H1 (cell line): Measurements from ENCODE around the gene ADGRL3. TPM values are rescaled to one million over a fixed set of nuclear protein-coding genes. Genes with fewer than 3 reads are reported as not detected.
A peak's percentile ranks its signal among the peaks of the same experiment; 100 is the strongest.

Experiments
- TEAD4 ChIP-seq: IDR thresholded peaks from 2 replicates; pipeline ENCODE4 v1.6.1; 2012; ENCODE audit warnings: low read depth, low read length, inconsistent platforms, mixed read lengths
- polyA plus RNA-seq, 7 experiments: library from polyadenylated mRNA; depleted of rRNA in 3 of 7; stranded (reverse) in 5 of 7; unstranded in 2 of 7; fragments of >200 nt in 5 of 7; fragments of 200-250 nt in 2 of 7; gene quantifications; 1 replicate in 5 of 7; 2 replicates in 1 of 7; 4 replicates in 1 of 7; pipeline versions ENCODE4 v1.2.1 to v1.2.3, GENCODE V29; 2011 to 2013; ENCODE audit warnings: missing spikeins in 2 of 7, mixed read lengths in 2 of 7
- total RNA-seq: library from RNA; stranded (reverse); fragmentation: NEBNext Ultra II Directional; extraction: Animal tissue kit (Norgen Biotek cat#: 25700); gene quantifications from 2 replicates; pipeline ENCODE4 v1.2.1, GENCODE V29; 2021
- TF ChIP-seq, protein P1 (sequence below): fragments of 300-600 bp; sonication (generic); IDR thresholded peaks from 2 replicates; pipeline ENCODE4 v1.7.1; 2012; ENCODE audit warnings: low read length, moderate library complexity, mild to moderate bottlenecking, inconsistent platforms; ENCODE audit not compliant: insufficient replicate concordance

The ADGRL3 gene
- total and polyA plus RNA-seq, 2 of the 8 experiments (the other 6 are each of a cell fraction or from before 2014, with no cell fraction given) = 6.6 to 13.0 TPM

- TF ChIP-seq, protein P1, sequence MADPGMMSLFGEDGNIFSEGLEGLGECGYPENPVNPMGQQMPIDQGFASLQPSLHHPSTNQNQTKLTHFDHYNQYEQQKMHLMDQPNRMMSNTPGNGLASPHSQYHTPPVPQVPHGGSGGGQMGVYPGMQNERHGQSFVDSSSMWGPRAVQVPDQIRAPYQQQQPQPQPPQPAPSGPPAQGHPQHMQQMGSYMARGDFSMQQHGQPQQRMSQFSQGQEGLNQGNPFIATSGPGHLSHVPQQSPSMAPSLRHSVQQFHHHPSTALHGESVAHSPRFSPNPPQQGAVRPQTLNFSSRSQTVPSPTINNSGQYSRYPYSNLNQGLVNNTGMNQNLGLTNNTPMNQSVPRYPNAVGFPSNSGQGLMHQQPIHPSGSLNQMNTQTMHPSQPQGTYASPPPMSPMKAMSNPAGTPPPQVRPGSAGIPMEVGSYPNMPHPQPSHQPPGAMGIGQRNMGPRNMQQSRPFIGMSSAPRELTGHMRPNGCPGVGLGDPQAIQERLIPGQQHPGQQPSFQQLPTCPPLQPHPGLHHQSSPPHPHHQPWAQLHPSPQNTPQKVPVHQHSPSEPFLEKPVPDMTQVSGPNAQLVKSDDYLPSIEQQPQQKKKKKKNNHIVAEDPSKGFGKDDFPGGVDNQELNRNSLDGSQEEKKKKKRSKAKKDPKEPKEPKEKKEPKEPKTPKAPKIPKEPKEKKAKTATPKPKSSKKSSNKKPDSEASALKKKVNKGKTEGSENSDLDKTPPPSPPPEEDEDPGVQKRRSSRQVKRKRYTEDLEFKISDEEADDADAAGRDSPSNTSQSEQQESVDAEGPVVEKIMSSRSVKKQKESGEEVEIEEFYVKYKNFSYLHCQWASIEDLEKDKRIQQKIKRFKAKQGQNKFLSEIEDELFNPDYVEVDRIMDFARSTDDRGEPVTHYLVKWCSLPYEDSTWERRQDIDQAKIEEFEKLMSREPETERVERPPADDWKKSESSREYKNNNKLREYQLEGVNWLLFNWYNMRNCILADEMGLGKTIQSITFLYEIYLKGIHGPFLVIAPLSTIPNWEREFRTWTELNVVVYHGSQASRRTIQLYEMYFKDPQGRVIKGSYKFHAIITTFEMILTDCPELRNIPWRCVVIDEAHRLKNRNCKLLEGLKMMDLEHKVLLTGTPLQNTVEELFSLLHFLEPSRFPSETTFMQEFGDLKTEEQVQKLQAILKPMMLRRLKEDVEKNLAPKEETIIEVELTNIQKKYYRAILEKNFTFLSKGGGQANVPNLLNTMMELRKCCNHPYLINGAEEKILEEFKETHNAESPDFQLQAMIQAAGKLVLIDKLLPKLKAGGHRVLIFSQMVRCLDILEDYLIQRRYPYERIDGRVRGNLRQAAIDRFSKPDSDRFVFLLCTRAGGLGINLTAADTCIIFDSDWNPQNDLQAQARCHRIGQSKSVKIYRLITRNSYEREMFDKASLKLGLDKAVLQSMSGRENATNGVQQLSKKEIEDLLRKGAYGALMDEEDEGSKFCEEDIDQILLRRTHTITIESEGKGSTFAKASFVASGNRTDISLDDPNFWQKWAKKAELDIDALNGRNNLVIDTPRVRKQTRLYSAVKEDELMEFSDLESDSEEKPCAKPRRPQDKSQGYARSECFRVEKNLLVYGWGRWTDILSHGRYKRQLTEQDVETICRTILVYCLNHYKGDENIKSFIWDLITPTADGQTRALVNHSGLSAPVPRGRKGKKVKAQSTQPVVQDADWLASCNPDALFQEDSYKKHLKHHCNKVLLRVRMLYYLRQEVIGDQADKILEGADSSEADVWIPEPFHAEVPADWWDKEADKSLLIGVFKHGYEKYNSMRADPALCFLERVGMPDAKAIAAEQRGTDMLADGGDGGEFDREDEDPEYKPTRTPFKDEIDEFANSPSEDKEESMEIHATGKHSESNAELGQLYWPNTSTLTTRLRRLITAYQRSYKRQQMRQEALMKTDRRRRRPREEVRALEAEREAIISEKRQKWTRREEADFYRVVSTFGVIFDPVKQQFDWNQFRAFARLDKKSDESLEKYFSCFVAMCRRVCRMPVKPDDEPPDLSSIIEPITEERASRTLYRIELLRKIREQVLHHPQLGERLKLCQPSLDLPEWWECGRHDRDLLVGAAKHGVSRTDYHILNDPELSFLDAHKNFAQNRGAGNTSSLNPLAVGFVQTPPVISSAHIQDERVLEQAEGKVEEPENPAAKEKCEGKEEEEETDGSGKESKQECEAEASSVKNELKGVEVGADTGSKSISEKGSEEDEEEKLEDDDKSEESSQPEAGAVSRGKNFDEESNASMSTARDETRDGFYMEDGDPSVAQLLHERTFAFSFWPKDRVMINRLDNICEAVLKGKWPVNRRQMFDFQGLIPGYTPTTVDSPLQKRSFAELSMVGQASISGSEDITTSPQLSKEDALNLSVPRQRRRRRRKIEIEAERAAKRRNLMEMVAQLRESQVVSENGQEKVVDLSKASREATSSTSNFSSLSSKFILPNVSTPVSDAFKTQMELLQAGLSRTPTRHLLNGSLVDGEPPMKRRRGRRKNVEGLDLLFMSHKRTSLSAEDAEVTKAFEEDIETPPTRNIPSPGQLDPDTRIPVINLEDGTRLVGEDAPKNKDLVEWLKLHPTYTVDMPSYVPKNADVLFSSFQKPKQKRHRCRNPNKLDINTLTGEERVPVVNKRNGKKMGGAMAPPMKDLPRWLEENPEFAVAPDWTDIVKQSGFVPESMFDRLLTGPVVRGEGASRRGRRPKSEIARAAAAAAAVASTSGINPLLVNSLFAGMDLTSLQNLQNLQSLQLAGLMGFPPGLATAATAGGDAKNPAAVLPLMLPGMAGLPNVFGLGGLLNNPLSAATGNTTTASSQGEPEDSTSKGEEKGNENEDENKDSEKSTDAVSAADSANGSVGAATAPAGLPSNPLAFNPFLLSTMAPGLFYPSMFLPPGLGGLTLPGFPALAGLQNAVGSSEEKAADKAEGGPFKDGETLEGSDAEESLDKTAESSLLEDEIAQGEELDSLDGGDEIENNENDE = no peak
- 0 out of 2 replicates have a peak, but pooled peaks have one; percentile 5 for TF ChIP-seq TEAD4
Observed at GRCh38 chr4:61333490-61333889, 133.4 kb downstream of the ADGRL3 start (continued).
